Adrenal gland (tissue), 12 donors: Measurements from ENCODE around the gene PIK3CB. TPM values are rescaled to one million over a fixed set of nuclear protein-coding genes. Genes with fewer than 3 reads are reported as not detected.
"Not testable (repeated sequence)": the region's sequence is repeated elsewhere in the genome, so short reads cannot be mapped to it uniquely, and the experiment has no call there.

Experiments used
- DNase-seq, 7 donors: peaks; one replicate each; pipeline ENCODE4 v3.0.0-alpha.2; 2019 to 2020
- H3K27ac ChIP-seq, 5 donors: fragments of 200-600 bp; sonication (generic) in 4 of 5; 1 replicate in 3 of 5; 2 replicates in 2 of 5; pipeline versions ENCODE4 v1.5.1 to v1.8.0; 2016 to 2020; ENCODE audit warnings: mild to moderate bottlenecking in 1 of 5
- H3K27me3 ChIP-seq: fragments of 200-600 bp; 2 replicates; pipeline ENCODE4 v1.8.0; 2021
- H3K36me3 ChIP-seq, 2 donors: fragments of 200-600 bp; replicated peaks in 1 of 2; 1 replicate in 1 of 2; 2 replicates in 1 of 2; pipeline versions ENCODE4 v1.5.1 to v1.8.0; 2018 to 2022
- H3K4me1 ChIP-seq, 2 donors: fragments of 200-600 bp; replicated peaks in 1 of 2; 1 replicate in 1 of 2; 2 replicates in 1 of 2; pipeline versions ENCODE4 v1.5.1 to v1.8.0; 2018 to 2021
- H3K4me3 ChIP-seq, 4 donors: fragments of 200-600 bp; sonication (generic) in 3 of 4; one replicate each; pipeline ENCODE4 v1.5.1; 2016 to 2018
- H3K9me3 ChIP-seq, 3 donors: fragments of 200-600 bp; sonication (generic) in 1 of 3; replicated peaks in 1 of 3; 1 replicate in 2 of 3; 2 replicates in 1 of 3; pipeline versions ENCODE4 v1.5.1 to v1.8.0; 2016 to 2021
- POLR2A ChIP-seq, 2 donors: fragments of 450-650 bp; IDR thresholded peaks; one replicate each; pipeline ENCODE4 v1.6.1; 2017; ENCODE audit warnings: antibody characterized with exemption in 2 of 2, mild to moderate bottlenecking in 2 of 2, moderate library complexity in 1 of 2
- WGBS, 4 donors: extraction: QIAGEN DNeasy Blood & Tissue Kit in 2 of 4; methylation state at CpG; one replicate each; pipeline versions ENCODE4 v1.1.5 to v1.1.7; 2013 to 2017; 5-methylcytosine and 5-hydroxymethylcytosine counted together
- intact Hi-C, 2 donors: fragments of 100-400 bp; cut with DNase I; formaldehyde crosslinking; loops; one replicate each; pipeline versions ENCODE4 v1.14.1 to v1.15.0; 2022 to 2023
- polyA plus RNA-seq, 3 donors: library from polyadenylated mRNA; stranded (reverse); fragments of 200-250 nt in 2 of 3; fragments of 350-450 nt in 1 of 3; fragmentation: Illumina TruSeq in 1 of 3; extraction: RNeasy Lipid Tissue Mini Kit (QIAGEN cat#74804) in 1 of 3; gene quantifications; one replicate each; pipeline ENCODE4 v1.2.3, GENCODE V29; 2013 to 2014
- total RNA-seq, 9 donors: library from RNA; depleted of rRNA in 4 of 9; stranded (reverse); fragments of >200 nt in 4 of 9; fragments of 120-200 nt in 1 of 9; fragmentation: NEBNext Ultra II Directional in 1 of 9; extraction: Animal tissue kit (Norgen Biotek cat#: 25700) in 1 of 9; gene quantifications; one replicate each; pipeline versions ENCODE4 v1.1.0 to v1.2.4, GENCODE V29; 2013 to 2023
- TF ChIP-seq, protein P1 (sequence below), 6 experiments: fragments of 450-650 bp in 4 of 6; fragments of 200-600 bp in 2 of 6; sonication (generic) in 1 of 6; IDR thresholded peaks; 1 replicate in 5 of 6; 2 replicates in 1 of 6; pipeline versions ENCODE4 v1.5.1 to v1.8.0; 2016 to 2021; ENCODE audit warnings: antibody characterized with exemption in 6 of 6, mild to moderate bottlenecking in 2 of 6, moderate library complexity in 1 of 6
- donor health status: healthy with polysubstance abuse.
- donor health status: Bipolar disorder and iron deficiency.
- donor health status: DM: yes; HTN: yes; CAD: no.
- donor health status: DM: no; HTN: no; CAD: no.
- donor health status: DM: no; HTN: no; CAD: no.
- donor health status: DM: yes; HTN: yes; CAD: no.

Gene PIK3CB
- total and polyA plus RNA-seq, 12 donors = 4.6 to 26.0 (median 15.5) TPM

DNA sequence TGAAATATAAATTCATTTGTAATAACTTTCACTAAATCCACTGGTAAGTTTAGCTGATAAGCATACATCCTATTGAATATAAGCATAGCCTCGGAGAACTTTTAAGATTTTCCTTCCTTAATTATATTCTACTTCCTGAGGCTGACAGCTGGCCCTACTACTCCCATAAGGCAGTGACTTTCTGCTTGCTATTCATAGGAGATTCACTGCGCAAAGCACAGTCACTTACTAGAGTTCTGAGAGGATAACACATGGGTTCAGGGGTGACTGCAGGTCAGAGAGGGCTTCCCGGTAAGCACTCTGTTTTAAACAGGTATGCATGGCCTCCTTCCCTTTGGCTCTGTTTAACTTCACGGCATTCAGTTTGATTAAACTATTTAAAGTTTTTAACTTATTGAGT is 150.3 kb downstream of the PIK3CB start:
- TF ChIP-seq, protein P1, sequence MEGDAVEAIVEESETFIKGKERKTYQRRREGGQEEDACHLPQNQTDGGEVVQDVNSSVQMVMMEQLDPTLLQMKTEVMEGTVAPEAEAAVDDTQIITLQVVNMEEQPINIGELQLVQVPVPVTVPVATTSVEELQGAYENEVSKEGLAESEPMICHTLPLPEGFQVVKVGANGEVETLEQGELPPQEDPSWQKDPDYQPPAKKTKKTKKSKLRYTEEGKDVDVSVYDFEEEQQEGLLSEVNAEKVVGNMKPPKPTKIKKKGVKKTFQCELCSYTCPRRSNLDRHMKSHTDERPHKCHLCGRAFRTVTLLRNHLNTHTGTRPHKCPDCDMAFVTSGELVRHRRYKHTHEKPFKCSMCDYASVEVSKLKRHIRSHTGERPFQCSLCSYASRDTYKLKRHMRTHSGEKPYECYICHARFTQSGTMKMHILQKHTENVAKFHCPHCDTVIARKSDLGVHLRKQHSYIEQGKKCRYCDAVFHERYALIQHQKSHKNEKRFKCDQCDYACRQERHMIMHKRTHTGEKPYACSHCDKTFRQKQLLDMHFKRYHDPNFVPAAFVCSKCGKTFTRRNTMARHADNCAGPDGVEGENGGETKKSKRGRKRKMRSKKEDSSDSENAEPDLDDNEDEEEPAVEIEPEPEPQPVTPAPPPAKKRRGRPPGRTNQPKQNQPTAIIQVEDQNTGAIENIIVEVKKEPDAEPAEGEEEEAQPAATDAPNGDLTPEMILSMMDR (IDR thresholded peaks at IDR 0.05) = no peak
- no peak for TF ChIP-seq POLR2A (IDR thresholded peaks at IDR 0.05)
- no peaks in the 10 kb centered on the region for H3K27me3 ChIP-seq
- WGBS, 4 donors = 79 to 89% (median 81%) methylated on average over 4 of the region's 4 CpGs
- no peak for DNase-seq
- no peak overlapping the region for H3K27ac ChIP-seq
- H3K36me3 ChIP-seq = no peaks in the 10 kb centered on the region
- intact Hi-C loops = no loop called here
- H3K4me1 ChIP-seq = no peaks in the 10 kb centered on the region
- H3K9me3 ChIP-seq = no peaks in the 10 kb centered on the region
- H3K4me3 ChIP-seq = no peak overlapping the region

DNA sequence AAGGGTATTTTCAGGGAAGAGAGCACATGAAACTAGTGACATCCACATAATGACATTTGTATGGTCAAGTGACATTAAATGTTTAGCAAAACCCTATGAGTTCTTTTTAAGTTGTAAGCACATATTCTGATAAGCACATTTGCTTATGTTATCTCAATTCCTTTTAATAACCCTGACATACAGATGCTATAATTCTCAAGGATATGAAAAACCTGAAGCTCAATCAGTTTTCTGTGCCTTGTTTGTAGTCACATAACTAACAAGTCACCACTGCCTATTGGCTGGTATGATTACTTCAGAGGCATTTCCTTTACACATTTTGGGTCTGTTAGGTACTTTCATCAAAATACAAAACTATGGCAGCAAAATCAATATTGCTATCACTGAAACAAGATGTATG is 152.1 kb downstream of the PIK3CB start:
- TF ChIP-seq POLR2A (IDR thresholded peaks at IDR 0.05) = no peak
- TF ChIP-seq, protein P1 (IDR thresholded peaks at IDR 0.05) = no peak
- no peak overlapping the region for H3K4me3 ChIP-seq
- H3K36me3 ChIP-seq = no peaks in the 10 kb centered on the region
- no peak overlapping the region for H3K27ac ChIP-seq
- no peaks in the 10 kb centered on the region for H3K4me1 ChIP-seq
- H3K9me3 ChIP-seq = no peaks in the 10 kb centered on the region
- no peaks in the 10 kb centered on the region for H3K27me3 ChIP-seq
- intact Hi-C loops = no loop called here
- no peak for DNase-seq

DNA sequence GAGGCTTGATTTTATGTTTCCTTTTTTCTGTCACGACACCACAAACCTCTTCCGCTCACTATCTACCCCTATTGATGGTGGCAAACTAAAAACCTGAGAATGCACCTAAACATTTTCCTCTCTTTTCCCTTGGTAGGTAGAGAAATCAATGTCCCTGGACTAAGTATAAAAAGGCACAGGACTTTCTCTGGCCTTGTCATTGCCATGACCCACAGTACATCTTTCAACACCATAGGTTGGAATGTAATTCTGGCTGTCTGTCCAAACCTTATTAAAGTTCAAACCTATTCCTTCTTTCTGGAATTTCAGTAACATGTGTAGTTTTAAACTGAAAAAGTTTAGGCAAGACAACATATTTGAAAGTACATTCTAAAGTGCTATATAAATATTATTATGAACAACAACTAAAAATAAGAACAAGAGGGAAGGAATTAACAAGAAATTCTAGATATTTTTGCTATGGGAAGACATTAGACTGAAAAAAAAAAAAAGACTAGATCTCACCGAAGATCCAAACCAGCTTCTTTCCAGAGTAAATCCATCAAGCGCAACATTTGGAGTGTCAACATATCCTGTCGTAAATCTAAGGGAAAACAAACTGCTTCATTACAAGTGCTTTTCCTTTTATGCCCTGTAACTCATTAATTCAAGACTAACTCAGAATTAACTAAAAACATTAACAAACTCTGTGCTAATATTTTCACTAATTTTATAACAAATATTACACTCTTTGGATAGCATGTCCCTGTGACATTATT is 153.1 kb downstream of the PIK3CB start:
- 67 to 80% (median 75%) methylated on average over 5 of the region's 5 CpGs for WGBS, 4 donors

DNA sequence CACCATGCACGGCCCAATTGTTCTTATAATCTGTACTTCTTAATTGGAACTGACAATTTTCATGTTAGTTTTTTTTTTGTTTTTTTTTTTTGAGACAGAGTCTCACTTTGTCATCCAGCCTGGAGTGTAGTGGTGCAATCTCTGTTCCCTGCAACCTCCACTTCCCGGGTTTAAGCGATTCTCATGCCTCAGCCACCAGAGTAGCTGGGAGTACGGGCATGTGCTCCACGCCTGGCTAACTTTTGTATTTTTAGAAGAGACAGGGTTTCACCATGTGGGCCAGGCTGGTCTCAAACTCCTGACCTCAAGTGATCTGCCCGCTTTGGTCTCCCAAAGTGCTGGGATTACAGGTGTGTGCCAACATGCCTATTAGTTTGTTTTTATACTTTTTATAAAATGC is 153.8 kb downstream of the PIK3CB start:
- H3K9me3 ChIP-seq, H3K4me3 ChIP-seq, intact Hi-C loops, H3K36me3 ChIP-seq, H3K27me3 ChIP-seq, DNase-seq, H3K4me1 ChIP-seq, H3K27ac ChIP-seq: not testable (repeated sequence)
- WGBS, 4 donors = 93 to 96% (median 94%) methylated on average over 6 of the region's 6 CpGs

More for the DNA sequence above, 153.1 kb downstream of the PIK3CB start:
- no peak overlapping the region for H3K4me3 ChIP-seq
- TF ChIP-seq, protein P1 (IDR thresholded peaks at IDR 0.05) = no peak
- TF ChIP-seq POLR2A (IDR thresholded peaks at IDR 0.05) = no peak
- H3K4me1 ChIP-seq = no peaks in the 10 kb centered on the region
- H3K27me3 ChIP-seq = no peaks in the 10 kb centered on the region
- H3K27ac ChIP-seq = no peak overlapping the region
- no peak for DNase-seq
- intact Hi-C loops = no loop called here
- no peaks in the 10 kb centered on the region for H3K9me3 ChIP-seq
- H3K36me3 ChIP-seq = no peaks in the 10 kb centered on the region

DNA sequence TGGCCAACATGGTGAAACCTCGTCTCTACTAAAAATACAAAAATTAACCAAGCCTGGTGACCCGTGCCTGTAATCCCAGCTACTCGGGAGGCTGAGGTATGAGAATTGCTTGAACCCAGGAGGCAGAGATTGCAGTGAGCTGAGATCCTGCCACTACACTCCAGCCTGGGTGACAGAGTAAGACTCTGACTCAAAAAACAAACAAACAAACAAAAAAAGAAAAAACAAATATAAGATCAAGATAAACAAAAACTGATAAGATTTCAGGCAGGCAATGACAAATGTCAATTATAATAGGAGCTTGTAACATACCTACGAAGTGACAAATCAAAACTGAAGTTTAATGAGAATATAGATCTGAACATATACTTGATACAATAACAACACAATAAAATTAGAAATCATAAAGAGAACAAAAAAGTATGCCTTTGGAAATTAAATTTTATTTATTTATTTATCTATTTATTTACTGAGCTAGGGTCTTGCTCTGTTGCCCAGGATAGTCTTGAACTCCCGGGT is 155.8 kb downstream of the PIK3CB start:
- Histone ChIP-seq H3K4me1 (no peaks in the 10 kb centered on the region), H3K9me3 (peaks cover 0 to 6% (median 0%) of the 10 kb centered on the region in 3 donors), H3K27me3 (no peaks in the 10 kb centered on the region), H3K27ac (no peak overlapping the region), H3K4me3 (no peak overlapping the region), H3K36me3 (no peaks in the 10 kb centered on the region)
- DNase-seq = no peak
- intact Hi-C loops = no loop called here
- WGBS, 4 donors = 86 to 94% (median 92%) methylated on average over 5 of the region's 5 CpGs
- TF ChIP-seq POLR2A (IDR thresholded peaks at IDR 0.05) = no peak
- TF ChIP-seq, protein P1 (IDR thresholded peaks at IDR 0.05) = no peak
